ENCODE data around the gene SNRNP70.
"Not testable (repeated sequence)": the region's sequence is repeated elsewhere in the genome, so short reads cannot be mapped to it uniquely, and the experiment has no call there.

Gene SNRNP70

GRCh38 chr19:49085020-49085867 is at the start of gene SNRNP70:
TSS of gene SNRNP70 (plus strand) at chr19:49085451. CDS start at chr19:49086415, 964 bp downstream.
- in situ Hi-C loops (cut with HindIII; ENCODE audit: low sequenced_read_pairs) = no loop called here

- in situ Hi-C loops (cut with HindIII; ENCODE audit: low sequenced_read_pairs) = not testable (repeated sequence)
These were observed 48.4 kb upstream of the SNRNP70 start, which contains the start of gene CGB1 for GRCh38 chr19:49036815-49037214. TSS of gene CGB1 (minus strand) at chr19:49036895. CDS start at chr19:49036711, 184 bp downstream.

- in situ Hi-C loops (cut with HindIII; ENCODE audit: low sequenced_read_pairs) = not testable (repeated sequence)
These were observed 47.1 kb upstream of the SNRNP70 start for GRCh38 chr19:49038111-49038510.

DNA sequence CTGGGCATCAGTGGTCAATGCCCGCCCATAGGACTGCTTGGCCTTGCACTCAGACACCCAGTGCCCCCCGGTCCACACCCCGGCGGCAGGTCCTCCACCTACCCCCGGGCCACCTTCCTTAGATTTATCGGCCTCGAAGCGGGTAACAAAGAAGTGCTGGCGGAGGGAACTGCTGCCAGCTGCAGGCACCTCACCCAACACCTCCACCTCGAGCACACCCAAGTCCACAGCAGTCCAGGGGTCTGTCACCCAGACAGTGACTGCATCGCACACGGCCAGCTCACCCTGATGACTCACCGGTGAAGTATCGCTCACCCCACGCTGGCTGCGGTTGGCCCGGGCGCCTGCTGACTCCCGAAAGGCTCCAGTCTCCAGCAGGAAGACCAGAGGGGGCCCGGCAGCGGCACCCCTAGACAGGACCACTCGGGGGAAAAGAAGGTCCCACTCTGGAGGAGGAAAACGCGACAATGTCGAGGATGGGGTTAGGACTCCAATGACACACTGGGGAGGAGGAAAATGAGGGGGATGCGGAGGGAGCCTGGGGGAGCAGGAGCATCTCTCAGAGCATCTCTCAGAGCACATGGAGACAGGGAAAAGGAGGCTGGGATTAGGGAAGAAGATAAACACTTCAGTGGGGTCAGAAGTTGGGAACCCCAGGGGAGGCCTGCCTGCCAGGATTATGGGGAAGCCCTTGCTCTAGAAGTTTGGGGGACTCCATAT is 46.5 kb upstream of the SNRNP70 start:
- in situ Hi-C loops (cut with HindIII; ENCODE audit: low sequenced_read_pairs) = not testable (repeated sequence)

DNA sequence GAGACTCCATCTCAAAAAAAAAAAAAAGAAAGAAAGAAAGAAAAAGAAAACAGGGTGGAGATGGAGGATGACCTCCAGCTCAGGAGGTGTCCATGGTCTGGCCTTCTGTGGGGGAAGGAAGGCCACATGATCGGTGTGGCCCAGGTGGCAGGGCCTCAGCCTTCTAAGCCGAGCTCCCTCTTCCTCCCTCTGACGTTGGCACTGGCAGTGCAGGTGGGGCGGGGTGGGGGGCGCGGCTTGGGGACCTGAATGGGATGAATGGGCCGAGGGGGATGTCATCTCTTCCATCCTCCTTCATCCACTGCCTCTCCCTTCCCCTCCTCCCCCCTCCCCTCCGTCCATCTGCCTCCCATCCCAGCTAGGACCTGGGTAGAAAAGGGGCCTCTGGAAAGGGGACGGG is 45.5 kb upstream of the SNRNP70 start:
- in situ Hi-C loops (cut with HindIII; ENCODE audit: low sequenced_read_pairs) = not testable (repeated sequence)

GRCh38 chr19:49042177-49042576 is 43.1 kb upstream of the SNRNP70 start:
- in situ Hi-C loops (cut with HindIII; ENCODE audit: low sequenced_read_pairs) = no loop called here

DNA sequence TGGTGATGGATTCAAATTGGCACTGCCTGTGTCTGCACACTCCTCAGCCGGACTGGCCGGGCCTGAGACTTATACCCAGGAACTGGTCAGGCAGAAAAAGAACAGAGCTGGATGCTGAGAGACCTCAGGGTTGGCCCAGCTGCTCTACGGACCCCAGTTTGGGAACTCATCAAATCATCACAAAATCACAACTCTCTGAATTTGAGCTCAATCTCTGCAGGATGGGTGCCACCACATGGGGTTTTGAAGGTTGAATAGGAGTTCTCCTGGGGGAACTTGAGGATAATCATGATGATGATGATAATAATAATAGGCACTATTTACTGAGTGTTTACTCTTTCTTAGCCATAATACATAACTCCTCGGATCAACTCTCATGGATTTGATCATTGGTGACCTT is 42.6 kb upstream of the SNRNP70 start:
- in situ Hi-C loops (cut with HindIII; ENCODE audit: low sequenced_read_pairs) = not testable (repeated sequence)

DNA sequence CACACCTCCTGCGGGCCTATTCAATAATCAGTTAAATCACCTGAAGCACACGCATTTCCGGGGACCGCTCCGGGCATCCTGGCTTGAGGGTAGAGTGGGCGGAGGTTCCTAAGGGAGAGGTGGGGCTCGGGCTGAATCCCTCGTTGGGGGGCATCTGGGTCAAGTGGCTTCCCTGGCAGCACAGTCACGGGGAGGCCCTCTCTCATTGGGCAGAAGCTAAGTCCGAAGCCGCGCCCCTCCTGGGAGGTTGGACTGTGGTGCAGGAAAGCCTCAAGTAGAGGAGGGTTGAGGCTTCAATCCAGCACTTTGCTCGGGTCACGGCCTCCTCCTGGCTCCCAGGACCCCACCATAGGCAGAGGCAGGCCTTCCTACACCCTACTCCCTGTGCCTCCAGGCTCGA is 41.7 kb upstream of the SNRNP70 start, which contains the start of gene CGB5:
Gene CGB5 (plus strand): TSS at position 301 of the 400 bp plus-strand sequence. CDS start 362 bp downstream, outside the sequence.
- in situ Hi-C loops (cut with HindIII; ENCODE audit: low sequenced_read_pairs) = not testable (repeated sequence)

DNA sequence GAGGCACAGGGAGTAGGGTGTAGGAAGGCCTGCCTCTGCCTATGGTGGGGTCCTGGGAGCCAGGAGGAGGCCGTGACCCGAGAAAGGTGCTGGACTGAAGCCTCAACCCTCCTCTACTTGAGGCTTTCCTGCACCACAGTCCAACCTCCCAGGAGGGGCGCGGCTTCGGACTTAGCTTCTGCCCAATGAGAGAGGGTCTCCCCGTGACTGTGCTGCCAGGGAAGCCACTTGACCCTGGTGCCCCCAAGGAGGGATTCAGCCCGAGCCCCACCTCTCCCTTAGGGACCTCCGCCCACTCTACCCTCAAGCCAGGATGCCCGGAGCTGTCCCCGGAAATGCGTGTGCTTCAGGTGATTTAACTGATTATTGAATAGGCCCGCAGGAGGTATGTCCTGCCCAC is 36.2 kb upstream of the SNRNP70 start, which contains the start of gene CGB8:
Gene CGB8 (minus strand): TSS at position 101 of the 400 bp plus-strand sequence. CDS start 372 bp downstream, outside the sequence.
- in situ Hi-C loops (cut with HindIII; ENCODE audit: low sequenced_read_pairs) = not testable (repeated sequence)

DNA sequence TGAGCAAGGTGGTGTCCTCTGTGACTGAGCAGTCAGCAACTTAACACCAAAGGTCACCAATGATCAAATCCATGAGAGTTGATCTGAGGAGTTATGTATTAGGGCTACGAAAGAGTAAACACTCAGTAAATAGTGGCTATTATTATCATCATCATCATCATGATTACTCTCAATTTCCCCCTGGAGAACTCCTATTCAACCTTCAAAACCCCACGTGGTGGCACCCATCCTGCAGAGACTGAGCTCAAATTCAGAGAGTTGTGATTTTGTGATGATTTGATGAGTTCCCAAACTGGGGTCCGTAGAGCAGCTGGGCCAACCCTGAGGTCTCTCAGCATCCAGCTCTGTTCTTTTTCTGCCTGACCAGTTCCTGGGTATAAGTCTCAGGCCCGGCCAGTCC is 35.4 kb upstream of the SNRNP70 start:
- in situ Hi-C loops (cut with HindIII; ENCODE audit: low sequenced_read_pairs) = not testable (repeated sequence)

DNA sequence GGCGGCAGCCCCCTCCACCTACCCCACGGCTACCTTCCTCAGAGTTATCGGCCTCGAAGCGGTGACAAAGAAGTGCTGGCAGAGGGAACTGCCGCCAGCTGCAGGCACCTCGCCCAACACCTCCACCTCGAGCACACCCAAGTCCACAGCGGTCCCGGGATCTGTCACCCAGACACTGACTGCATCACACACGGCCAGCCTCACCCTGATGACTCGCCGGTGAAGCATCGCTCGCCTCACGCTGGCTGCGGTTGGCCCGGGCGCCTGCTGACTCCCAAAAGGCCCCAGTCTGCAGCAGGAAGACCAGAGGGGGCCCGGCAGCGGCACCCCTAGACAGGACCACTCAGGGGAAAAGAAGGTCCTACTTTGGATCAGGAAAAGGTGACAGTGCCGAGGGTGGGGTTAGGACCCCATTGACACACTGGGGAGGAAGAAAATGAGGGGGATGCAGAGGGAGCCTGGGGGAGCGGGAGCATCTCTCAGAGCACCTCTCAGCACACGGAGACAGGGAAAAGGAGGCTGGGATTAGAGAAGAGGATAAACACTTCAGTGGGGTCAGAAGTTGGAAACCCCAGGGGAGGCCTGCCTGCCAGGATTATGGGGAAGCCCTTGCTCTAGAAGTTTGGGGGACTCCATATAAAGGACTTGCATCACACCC is 34.7 kb upstream of the SNRNP70 start:
- in situ Hi-C loops (cut with HindIII; ENCODE audit: low sequenced_read_pairs) = not testable (repeated sequence)

- in situ Hi-C loops (cut with HindIII; ENCODE audit: low sequenced_read_pairs) = no loop called here
These were observed 28.9 kb upstream of the SNRNP70 start for GRCh38 chr19:49056101-49056901.

DNA sequence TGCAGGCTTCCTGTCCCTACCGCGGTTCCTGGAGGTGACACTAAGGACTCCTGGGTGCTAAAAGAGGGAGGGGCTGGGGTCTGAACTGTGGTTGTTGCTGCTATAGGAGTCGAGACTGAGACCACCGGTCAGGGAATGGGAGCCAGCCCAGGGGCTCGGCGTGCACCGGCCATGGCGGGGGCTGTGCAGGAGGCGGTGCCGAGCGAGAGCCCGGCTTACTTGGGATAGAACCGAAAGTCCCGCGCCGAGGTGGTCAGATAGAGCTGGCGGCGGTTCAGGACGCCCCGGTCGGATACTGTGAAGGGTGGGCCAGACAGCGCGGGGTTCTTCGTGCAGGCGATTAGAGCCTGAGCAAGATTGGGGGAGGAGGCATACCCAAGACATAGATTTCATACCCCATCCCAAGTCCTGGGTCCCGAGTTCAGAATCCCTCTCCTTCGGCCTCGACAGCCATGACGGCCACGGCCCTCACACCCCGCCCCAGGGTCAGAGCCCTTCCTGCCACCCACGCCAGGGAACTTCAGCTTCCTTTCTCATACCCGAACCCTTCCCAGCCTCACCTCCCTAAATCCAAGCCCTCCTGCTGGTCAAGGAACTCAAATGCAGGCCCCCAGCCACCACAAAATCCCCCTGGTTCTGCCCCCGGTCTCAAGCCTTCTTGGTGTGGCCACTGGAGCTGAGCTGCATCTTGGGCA is 28.2 kb upstream of the SNRNP70 start:
- in situ Hi-C loops (cut with HindIII; ENCODE audit: low sequenced_read_pairs) = not testable (repeated sequence)

DNA sequence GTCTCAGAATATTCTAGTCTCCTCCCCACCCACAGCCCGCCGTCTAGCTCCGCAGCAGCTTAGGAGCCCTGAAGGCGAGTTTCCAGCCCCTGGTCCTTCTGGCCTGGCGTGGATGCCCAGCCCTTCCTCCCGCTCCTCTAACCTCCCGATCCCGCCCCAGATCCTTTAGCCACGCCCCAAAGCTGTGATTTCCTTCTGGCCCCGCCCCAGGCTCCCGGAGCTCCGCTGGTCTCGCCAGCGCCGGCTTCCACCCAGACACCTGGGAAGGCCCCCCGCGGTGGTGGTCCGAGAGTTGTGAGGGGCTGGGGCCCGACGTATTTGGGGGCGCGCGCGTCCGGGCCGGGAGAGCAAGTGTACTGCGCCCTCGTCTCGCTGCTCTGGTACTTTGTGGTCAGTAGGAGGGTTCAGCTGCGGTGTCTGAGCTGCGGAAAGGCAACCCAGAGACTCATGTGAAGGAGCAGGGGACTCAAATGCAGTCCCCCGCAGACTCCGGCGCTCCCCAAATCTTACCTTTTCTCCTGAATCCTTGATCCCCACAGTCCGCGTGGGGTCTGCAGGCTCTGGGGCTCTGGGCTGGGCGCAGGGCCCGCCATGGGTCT is 27.5 kb upstream of the SNRNP70 start, which contains the start of gene CGB7:
Gene CGB7 (minus strand): TSS at position 114 of the 599 bp plus-strand sequence. CDS start 2,374 bp downstream, outside the sequence.
- in situ Hi-C loops (cut with HindIII; ENCODE audit: low sequenced_read_pairs) = no loop called here

DNA sequence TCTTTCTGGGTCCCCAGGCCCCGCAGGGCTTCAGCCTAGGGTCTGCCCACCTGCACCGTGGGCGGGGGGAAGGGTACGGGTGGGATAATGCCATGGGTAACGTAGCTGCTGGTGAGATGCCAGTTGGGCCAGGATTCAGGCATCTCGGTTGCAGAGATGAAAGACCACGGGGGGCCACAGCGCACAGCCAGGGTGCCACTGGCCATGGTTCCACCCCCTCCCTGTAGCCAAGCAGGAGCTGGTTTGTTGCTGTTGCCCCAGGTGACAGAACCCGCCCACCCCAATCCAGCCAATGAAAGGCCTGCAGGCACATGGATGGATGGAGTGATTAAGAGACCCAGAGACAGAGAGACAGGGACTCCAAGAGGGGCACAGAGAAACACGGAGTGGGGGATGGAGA is 26.7 kb upstream of the SNRNP70 start:
- in situ Hi-C loops (cut with HindIII; ENCODE audit: low sequenced_read_pairs) = no loop called here

GRCh38 chr19:49059053-49059452 is 26.2 kb upstream of the SNRNP70 start:
- in situ Hi-C loops (cut with HindIII; ENCODE audit: low sequenced_read_pairs) = no loop called here

GRCh38 chr19:49061000-49061399 is 24.3 kb upstream of the SNRNP70 start:
- in situ Hi-C loops (cut with HindIII; ENCODE audit: low sequenced_read_pairs) = no loop called here

DNA sequence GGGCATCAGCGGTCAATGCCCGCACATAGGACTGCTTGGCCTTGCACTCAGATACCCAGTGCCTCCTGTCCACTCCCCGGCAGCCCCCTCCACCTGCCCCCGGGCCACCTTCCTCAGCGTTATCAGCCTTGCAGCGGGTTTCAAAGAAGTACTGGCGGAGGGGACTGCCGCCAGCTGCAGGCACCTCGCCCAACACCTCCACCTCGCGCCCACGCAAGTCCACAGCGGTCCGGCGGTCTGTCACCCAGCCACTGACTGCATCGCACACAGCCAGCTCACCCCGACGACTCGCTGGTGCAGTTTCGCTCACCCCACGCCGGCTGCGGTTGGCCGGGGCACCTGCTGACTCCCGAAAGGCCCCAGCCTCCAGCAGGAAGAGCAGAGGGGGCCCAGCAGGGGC is 23.8 kb upstream of the SNRNP70 start:
- in situ Hi-C loops (cut with HindIII; ENCODE audit: low sequenced_read_pairs) = no loop called here

DNA sequence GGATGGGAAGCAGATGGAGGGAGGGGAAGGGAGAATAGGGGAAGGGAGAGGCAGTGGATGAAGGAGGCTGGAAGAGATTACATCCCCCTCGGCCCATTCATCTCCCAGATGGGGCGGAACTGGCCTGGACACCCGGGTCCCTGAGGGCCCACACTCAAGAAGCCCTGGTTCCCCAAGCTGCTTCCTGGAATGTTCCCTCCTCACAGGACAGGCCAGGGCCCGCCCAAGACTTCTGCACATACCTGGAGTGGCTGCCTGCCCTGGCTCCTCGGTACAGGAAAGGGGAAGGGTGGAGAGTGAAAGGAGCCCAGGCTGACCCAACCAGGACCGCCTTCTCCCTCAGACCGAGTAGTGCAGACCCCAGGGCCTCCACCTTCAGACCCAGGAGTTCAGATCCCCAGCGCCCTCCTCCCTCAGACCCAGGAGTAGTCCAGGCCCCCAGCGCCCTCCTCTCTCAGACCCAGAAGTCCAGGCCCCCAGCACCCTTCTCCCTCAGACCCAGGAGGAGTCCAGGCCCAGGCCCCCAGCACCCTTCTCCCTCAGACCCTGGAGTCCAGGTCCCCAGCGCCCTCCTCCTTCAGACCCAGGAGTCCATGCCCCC is 21.1 kb upstream of the SNRNP70 start:
- in situ Hi-C loops (cut with HindIII; ENCODE audit: low sequenced_read_pairs) = no loop called here

Measured in DLD1 (cell line).